HG03064 (cell line): ENCODE measurements around the gene KDM4B.

Experiments used
- ATAC-seq: cut with Tn5 transposase; IDR thresholded peaks from one replicate; pipeline ENCODE4 v1.9.1; 2021; ENCODE audit warnings: low read depth; ENCODE audit not compliant: unreplicated experiment

Gene KDM4B

GRCh38 chr19:5115771-5116202 is 146.9 kb downstream of the KDM4B start:
- no peak for ATAC-seq

DNA sequence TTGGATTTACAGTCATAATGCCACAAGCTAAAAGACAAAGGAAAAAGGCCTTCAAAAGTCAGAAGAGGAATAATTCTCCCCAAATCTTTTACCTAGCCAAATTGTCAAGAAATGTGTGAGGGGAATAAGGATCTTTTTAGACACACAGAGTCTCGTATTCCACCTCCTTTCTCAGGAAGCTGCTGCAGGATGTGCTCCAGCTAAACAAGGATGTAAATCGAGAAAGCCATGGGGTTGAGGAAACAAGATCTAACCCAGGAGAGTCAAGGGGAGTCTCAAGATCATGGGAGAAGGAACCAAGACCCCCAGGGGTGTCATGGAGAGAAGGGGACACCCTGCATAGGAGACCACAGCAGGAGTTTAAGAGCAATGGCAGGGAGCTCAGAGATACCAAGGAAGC is 147.4 kb downstream of the KDM4B start:
- ATAC-seq: no peak

- ATAC-seq: no peak
Observed at GRCh38 chr19:5117421-5117820, 148.5 kb downstream of the KDM4B start.

GRCh38 chr19:5118026-5118425 is 149.1 kb downstream of the KDM4B start:
- no peak for ATAC-seq

DNA sequence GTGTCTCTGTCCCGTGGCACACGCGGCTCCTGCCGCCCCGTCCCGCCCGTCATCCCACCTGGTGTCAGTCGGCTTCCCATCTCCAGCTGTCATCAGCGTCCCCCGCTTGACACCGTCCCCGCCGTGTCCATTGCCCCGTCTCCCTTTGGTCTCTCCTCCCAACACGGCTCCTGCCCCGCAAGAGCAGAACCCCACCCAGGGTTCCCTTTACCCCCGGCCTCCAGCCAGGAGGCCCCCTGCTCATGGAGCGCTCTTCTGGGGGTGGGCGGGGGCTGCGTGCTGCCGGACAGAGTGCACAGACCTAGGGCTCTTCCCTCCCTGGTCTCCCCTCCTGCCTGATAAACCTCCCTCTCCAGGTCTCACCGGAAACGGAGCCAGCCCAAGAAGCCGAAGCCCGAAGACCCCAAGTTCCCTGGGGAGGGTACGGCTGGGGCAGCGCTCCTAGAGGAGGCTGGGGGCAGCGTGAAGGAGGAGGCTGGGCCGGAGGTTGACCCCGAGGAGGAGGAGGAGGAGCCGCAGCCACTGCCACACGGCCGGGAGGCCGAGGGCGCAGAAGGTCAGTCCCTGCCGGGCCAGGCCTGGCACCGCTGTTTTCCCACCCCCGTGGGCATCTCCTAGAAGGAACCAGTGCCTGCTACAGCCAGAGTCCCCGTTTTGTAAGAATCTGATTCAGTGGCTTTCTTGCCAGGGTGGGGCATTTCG is 150.5 kb downstream of the KDM4B start:
- ATAC-seq: no peak

DNA sequence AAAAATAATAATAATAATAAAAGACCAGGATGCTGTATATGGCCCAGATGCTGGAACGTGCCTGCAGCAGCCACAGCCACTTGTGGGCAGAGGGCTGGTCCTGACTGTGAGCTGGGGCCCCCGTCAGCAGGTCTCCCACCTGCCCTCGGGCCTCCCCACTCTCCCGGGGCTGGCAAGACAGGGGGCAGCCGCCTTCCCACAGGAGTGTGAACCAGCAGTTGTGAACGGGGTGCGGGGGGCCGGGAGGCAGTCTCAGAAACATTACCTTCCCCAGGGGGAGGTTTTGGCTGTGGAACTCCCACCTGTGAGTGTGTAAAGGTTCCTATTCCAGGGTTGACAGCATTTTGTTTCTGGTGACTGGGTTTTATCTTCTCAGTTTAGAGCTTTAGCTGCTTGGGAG is 151.4 kb downstream of the KDM4B start:
- no peak for ATAC-seq

DNA sequence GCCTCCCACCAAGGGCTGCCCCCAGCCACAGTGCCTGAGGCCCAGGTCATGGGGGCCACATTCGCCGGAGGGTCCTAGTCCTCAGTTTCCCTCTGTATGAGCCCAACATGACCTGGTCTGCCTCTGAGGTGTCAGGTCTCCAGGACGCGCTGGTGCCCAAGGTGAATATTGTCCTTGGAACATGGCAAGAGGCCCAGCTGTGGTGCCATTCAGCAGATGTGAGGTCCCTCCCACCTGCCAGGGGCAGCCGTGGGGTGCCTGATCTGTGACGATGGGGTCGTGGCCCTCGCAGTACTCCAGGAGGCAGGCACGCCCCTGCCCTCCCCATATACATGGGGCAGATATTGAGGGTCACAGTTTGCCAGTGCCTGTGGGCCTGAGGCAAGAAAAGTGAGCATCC is 151.9 kb downstream of the KDM4B start:
- no peak for ATAC-seq

DNA sequence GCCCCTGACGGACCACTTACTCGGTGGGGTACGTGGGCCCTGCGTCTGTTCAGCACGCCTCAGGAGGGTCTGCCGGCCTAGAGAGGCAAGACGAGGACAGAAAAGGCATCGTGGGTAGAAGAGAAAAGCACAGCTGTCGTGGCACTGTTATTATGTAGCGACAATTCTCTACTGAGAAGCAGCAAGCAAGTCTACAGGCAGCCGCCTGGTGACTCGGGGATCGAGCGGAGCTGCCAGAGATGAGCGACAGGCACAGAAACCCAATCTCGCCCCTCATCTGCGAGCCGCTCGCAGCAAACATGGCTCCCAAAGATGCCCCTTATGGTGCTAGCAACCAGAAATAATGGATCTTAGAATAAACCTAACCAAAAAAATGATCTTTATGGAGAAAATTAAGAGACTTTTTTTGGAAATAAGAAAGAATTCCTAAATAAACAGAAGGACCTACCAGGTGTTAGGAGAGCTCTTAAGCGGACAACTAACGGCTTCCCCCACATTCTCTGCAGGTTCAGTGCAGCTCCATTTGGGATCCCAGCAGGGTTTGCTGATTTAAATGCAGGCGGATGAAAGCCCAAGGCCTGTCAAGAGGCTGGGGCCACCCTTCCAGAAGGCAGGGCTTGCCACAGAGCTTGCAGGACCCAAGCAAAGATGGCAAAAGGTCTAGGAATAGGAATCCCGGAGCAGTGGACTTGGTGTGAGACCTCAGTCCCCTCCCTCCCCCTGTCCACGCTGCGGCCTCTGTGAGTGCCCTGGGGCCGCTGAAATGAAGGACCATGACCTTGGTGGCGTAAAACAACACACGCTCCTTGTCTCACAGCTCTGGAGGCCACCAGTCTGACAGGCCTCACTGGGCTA is 152.6 kb downstream of the KDM4B start:
- ATAC-seq: no peak

GRCh38 chr19:5122121-5122400 is 153.1 kb downstream of the KDM4B start:
- no peak for ATAC-seq

- ATAC-seq: no peak
Observed at GRCh38 chr19:5122671-5123409, 153.9 kb downstream of the KDM4B start.

GRCh38 chr19:5123646-5124045 is 154.7 kb downstream of the KDM4B start:
- ATAC-seq: no peak

DNA sequence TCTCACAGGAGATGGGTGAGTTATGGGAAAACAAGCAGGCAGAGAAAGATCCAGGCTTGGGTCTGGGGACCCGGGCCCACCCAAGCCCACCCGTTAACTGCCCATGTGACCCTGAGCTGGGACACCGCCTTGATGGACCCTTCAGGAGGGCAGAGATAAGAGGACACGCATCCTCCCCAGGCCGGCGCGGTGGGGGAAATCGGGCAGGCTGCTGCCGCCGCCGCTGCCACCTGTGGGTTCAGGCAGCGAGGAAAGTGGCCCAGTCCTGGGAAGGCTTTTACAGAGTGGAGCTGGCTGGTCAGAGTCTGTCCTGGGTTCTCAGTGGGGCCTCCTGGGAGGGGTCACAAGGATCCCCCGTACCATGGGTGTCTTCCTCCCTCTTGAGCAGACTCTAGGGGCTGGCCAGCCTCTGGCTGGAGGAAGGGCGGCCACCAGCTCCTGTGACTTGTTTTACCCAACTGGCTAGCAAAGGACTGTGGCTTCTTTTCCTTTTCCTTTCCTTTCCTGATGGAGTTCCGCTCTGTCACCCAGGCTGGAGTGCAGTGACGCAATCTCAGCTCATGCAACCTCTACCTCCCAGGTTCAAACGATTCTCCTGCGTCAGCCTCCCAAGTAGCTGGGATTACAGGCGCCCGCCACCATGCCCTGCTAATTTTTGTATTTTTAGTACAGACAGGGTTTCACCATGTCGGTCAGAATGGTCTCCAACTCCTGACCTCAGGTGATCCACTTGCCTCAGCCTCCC is 155.4 kb downstream of the KDM4B start:
- no peak for ATAC-seq

- ATAC-seq: no peak
Observed at GRCh38 chr19:5125376-5125775, 156.5 kb downstream of the KDM4B start.

- ATAC-seq: no peak
Observed at GRCh38 chr19:5125797-5126497, 157.0 kb downstream of the KDM4B start.

DNA sequence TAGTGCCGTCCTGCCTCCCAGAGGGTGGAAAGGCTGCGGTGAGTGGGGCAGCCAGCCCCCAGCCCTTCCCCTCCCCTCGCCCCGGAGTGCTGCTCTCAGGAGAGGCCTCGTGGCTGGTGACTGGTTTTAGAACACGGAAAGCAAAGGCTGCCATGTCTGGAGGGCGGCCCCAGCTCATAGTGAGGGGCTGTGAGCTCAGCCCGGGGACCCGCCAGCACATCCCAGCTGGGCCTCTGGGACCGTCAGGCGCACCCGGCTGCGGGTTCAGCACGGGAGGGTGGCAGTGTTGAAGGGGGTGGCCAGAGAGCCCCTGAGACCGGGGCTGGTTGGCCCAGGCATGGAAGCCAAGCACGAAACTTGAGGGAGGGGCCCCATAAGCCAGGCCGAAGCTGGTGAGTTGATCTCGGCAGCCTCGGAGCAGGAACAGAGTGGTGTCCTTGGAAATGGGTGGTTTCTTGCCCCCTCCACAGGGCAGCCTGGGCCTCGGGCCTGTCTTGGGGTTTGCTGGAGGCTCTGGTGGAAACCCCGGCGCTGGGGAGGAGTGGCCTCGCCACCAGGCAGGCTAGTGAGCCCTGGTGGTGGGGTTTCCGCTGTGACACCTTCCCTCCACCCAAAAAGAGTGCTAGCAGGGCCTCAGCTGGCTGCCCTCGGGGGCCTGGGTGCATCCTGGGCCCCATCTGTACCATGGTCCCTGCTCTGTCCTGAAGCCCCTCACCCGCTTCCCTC is 157.7 kb downstream of the KDM4B start:
- no peak for ATAC-seq

- no peak for ATAC-seq
Observed at GRCh38 chr19:5127717-5128116, 158.8 kb downstream of the KDM4B start.

DNA sequence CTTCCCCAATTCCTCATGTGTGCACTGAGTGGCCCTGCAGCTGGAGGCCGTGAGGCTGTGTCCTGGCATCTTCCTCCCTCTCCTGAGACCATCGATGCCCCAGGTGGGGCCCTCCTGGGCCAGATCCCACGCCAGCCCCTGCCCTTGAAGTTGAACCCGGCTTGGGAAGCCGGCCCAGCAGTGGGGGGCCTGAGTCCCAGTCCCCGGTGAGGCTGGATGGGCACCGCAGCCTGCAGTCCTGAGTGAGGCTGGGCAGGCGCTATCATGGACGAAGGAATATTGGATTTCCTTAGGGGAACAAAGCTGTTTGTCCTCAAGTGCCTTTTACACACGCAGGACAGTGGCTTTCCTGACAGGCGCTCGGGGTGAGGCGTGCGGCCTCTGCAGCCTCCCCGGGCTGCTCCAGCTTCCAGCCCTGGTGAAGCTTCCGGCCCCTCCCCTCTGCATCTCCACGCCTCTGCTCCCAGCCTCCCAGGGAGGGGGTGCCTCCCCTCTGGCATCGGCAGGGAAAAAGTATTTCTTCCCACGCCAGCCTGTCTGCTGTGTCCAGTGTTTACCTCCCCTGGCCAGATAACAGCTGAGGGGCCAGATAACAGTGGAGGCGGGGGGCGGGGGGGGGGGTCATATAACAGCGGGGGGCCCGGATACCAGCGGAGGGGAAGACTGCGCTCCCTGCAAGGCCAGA is 159.5 kb downstream of the KDM4B start:
- no peak for ATAC-seq

DNA sequence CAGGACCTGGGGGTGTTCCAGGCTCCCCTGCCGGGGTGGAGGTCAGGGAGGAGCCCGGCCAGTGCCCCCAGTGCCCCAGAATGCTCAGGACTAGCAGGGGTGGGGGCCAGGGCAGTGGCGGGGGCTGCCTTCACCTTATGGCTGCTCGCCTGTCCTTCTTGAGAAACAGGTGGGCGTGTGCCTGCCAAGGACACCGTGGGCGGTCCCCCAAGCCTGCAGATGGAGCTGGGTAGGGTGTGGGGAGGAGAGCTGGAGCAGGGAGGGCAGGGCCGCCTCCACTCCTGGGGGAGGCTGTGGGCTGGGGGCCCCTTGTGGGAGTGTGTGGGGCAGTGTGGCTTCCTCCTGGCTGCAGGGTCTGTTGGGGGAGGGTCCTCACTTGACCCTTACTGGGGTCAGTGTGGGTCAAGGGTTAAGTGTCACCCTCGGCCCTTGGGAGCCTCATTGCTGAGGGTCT is 160.1 kb downstream of the KDM4B start:
- no peak for ATAC-seq

DNA sequence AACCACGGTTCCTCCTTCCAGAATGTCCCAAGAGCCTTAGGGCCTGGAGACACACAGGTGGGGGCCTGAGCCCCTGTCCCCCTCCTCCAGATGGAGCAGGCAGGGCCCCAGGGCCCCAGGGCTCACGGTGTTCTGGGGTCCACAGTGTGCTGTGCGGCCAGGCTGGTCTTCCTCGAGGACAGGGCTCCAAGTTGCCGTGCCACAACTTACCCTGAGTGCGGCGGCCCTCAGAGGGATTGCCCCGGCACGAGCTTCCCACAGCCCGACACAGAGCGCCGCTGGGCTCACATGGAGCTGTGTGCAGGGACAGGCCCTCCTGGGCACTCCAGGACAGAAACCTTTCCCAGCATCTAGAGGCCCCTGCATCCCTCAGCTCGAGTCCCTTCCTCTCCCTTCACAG is 160.8 kb downstream of the KDM4B start:
- ATAC-seq: no peak
